NCI-H446 (cell line): ENCODE results near the gene CLTRN.
"Not testable (repeated sequence)": the region's sequence is repeated elsewhere in the genome, so short reads cannot be mapped to it uniquely, and the experiment has no call there.

Experiments
- DNase-seq, 2 experiments: peaks; one replicate each; lab custom pipeline; 2025; lab: John Stamatoyannopoulos, UW

The CLTRN gene, protein sequence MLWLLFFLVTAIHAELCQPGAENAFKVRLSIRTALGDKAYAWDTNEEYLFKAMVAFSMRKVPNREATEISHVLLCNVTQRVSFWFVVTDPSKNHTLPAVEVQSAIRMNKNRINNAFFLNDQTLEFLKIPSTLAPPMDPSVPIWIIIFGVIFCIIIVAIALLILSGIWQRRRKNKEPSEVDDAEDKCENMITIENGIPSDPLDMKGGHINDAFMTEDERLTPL

GRCh38 chrX:15664487-15665444 is at the start of gene CLTRN:
Gene CLTRN, minus strand, starts transcription at chrX:15664805. Its CDS starts 30 bp downstream, at chrX:15664775.
- DNase-seq: no peak

- not testable (repeated sequence) for DNase-seq
Measured at GRCh38 chrX:15704273-15704672, 39.7 kb upstream of the CLTRN start.

DNA sequence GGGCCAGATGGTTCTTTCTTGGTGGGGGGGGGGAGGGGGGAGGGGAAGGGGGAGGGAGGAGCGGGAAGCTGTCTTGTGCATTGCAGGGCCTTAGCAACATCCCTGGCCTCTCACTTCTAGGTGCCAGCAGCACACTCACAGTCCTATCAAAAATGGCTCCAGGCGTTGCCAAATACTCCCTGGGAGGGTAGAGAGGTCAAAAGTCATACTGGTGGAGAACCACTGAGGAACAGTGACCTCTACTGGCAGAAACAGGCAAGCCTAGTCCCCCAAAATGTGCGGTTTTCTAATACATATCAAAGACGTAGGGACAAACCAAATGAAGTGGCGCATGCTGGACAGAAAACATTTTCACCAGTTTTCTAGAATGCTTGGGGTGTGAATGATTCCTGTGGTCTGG is 39.2 kb upstream of the CLTRN start:
- not testable (repeated sequence) for DNase-seq

- no peak for DNase-seq
Measured at GRCh38 chrX:15702488-15703371, 38.1 kb upstream of the CLTRN start.

GRCh38 chrX:15696516-15696915 is 31.9 kb upstream of the CLTRN start:
- no peak for DNase-seq

GRCh38 chrX:15694941-15695451 is 30.4 kb upstream of the CLTRN start:
- DNase-seq: no peak

GRCh38 chrX:15686818-15687685 is 22.4 kb upstream of the CLTRN start:
- DNase-seq: peak; percentile 9 to 65

- DNase-seq: no peak
Measured at GRCh38 chrX:15683193-15683592, 18.6 kb upstream of the CLTRN start.

DNA sequence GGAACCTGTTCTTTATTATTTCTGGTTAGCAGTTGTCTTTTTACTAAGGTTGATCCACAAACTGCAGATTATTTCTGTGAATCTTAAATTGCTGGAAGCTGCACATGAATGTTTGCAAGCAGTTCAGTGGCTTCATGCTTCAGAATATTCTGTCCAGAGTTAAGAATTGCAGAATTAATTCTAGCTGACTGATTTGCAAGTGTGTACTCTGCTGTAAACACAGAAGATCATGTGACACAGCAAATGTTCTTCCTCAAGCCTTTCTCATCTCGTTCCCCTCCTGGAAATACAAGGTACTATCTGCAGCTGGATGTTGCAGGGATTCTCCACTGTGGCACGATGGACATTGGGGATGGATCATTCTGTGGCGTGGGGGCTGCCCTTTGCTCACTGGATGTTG is 16.8 kb upstream of the CLTRN start:
- no peak for DNase-seq

- no peak for DNase-seq
Measured at GRCh38 chrX:15680401-15680800, 15.8 kb upstream of the CLTRN start.

DNA sequence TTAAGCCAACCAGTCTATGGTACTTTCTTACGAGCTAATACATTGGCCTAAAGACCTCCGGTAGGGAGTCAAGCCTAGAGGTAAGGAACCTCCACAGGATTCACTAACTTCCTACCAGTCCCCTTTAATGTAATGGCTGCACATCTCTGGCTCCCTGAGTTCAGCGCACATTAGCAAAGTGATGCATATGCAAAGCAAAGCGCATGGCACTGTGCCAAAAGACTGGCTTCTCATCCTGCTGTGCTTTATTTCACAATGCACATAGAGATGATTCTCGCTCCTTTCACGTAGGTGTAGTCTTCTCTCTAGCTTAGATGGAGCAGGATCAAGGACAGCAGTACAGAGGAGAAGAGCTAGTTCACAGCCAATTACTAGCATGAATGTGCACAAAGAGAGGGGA is 14.6 kb upstream of the CLTRN start:
- no peak for DNase-seq

DNA sequence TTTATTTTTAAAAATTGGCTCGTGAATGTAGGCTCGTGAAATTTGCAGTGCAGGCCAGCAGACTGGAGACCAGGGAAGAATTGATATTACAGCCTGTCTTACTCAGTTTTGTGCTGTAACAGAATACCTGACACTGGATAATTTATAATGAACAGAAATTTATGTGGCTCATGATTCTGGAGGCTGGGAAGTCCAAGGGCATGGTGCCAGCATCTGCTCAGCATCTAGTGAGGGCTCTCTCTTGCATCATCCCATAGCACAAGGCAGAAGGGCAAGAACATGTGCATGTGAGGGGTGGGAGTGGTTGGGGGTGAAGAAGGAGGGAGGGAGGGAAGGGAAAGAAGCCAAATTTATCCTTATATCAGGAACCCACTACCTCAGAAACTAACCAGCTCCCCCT is 13.7 kb upstream of the CLTRN start:
- DNase-seq: no peak

DNA sequence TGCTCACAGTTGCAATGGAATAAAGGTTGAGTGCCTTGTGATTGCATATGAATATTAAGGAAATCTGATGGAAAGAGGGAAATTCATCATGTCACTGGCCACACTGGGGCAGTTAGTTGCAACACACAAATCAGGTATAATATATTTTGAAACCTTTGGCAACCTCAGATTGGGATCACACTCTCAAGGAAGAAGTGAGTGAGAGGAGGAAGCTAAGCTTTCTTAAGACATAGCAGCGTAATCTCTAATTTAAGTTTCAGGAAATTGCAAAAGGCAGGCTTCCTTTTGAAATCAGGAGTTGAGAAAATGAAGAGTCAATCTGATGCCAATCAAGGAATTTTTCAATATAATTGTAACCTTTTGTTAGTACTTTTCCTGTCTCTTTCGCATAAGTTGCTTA is 12.3 kb upstream of the CLTRN start:
- DNase-seq: no peak

- DNase-seq: peak; percentile 64 to 79
Measured at GRCh38 chrX:15675490-15675921, 10.9 kb upstream of the CLTRN start.

- DNase-seq: peak; percentile 75 to 90
Measured at GRCh38 chrX:15674841-15675489, 10.4 kb upstream of the CLTRN start.

GRCh38 chrX:15674514-15674840 is 9.9 kb upstream of the CLTRN start:
- no peak for DNase-seq

DNA sequence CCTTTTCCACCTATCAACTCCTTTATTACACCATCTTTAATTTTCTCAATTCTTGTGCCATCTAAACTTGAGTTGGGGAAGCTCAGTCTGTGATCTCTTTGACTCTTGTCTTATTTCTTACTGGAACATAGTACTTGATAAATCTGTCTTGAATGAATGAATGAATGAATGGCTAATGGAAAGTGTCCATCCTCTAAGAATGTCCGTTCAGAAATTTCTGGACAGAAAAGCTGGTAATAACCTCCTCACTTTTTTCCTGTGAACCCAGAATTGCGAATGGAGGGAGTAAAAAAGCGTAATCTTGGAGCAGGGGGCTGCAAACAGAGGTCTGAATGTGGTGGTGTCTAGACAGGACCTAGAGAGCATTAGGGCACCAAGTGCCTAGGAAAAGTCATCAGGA is 9.4 kb upstream of the CLTRN start:
- no peak for DNase-seq

- no peak for DNase-seq
Measured at GRCh38 chrX:15672881-15673280, 8.3 kb upstream of the CLTRN start.

GRCh38 chrX:15663439-15663838 is 1.2 kb downstream of the CLTRN start:
- no peak for DNase-seq

GRCh38 chrX:15654804-15655203 is 9.8 kb downstream of the CLTRN start:
- DNase-seq: not testable (repeated sequence)

GRCh38 chrX:15653961-15654360 is 10.6 kb downstream of the CLTRN start:
- DNase-seq: no peak
